ENCODE data around the gene ELK3.
"Not testable (repeated sequence)": the region's sequence is repeated elsewhere in the genome, so short reads cannot be mapped to it uniquely, and the experiment has no call there.

The ELK3 gene

DNA sequence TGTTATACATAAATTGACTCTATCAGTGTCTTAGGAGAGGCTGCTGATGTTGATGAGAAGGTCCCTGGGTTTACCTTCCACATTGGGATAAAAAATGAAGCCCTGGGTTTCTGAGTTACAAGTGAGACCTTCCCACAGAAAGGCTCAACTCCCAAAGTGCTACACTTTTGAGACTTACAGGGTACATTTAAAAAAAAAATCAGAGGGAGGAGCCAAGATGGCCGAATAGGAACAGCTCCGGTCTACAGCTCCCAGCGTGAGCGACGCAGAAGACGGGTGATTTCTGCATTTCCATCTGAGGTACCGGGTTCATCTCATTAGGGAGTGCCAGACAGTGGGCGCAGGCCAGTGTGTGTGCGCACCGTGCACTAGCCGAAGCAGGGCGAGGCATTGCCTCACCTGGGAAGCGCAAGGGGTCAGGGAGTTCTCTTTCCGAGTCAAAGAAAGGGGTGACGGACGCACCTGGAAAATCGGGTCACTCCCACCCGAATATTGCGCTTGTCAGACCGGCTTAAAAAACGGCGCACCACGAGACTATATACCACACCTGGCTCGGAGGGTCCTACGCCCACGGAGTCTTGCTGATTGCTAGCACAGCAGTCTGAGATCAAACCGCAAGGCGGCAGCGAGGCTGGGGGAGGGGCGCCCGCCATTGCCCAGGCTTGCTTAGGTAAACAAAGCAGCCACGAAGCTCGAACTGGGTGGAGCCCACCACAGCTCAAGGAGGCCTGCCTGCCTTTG lies 121.7 kb downstream of the ELK3 start:
- not testable (repeated sequence) for DNase-seq

DNA sequence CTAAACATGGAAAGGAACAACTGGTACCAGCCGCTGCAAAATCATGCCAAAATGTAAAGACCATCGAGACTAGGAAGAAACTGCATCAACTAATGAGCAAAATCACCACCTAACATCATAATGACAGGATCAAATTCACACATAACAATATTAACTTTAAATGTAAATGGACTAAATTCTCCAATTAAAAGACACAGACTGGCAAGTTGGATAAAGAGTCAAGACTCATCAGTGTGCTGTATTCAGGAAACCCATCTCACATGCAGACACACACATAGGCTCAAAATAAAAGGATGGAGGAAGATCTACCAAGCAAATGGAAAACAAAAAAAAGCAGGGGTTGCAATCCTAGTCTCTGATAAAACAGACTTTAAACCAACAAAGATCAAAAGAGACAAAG lies 123.6 kb downstream of the ELK3 start:
- DNase-seq, result not testable (repeated sequence)
